Stimulated activated CD4-positive, alpha-beta T cell treated with anti-CD3 and anti-CD28 coated beads, Interleukin-12 subunit alpha, Interleukin-12 subunit beta, amount 100 ng/mL, for 48 hours (primary cell): ENCODE data around the gene GRK5.
"Not testable (repeated sequence)": the region's sequence is repeated elsewhere in the genome, so short reads cannot be mapped to it uniquely, and the experiment has no call there.

Experiments
- DNase-seq, 3 donors: peaks; one replicate each; pipeline ENCODE4 v3.0.0-alpha.2; 2020; ENCODE audit warnings: low read depth in 2 of 3, low spot score in 1 of 3

GRK5 gene

GRCh38 chr10:119272736-119273135 is 65.4 kb downstream of the GRK5 start:
- DNase-seq = no peak

- no peak for DNase-seq
Observed at GRCh38 chr10:119273413-119273812, 66.0 kb downstream of the GRK5 start.

- DNase-seq = no peak
Observed at GRCh38 chr10:119274519-119275045, 67.2 kb downstream of the GRK5 start.

- no peak for DNase-seq
Observed at GRCh38 chr10:119275085-119275484, 67.7 kb downstream of the GRK5 start.

GRCh38 chr10:119276194-119276593 is 68.8 kb downstream of the GRK5 start:
- DNase-seq = not testable (repeated sequence)

- no peak for DNase-seq
Observed at GRCh38 chr10:119278126-119278709, 70.8 kb downstream of the GRK5 start.

- DNase-seq = no peak
Observed at GRCh38 chr10:119279441-119279840, 72.1 kb downstream of the GRK5 start.

- DNase-seq = no peak
Observed at GRCh38 chr10:119281581-119282071, 74.3 kb downstream of the GRK5 start.

- no peak for DNase-seq
Observed at GRCh38 chr10:119282446-119282845, 75.1 kb downstream of the GRK5 start.

- no peak for DNase-seq
Observed at GRCh38 chr10:119283387-119283786, 76.0 kb downstream of the GRK5 start.

- no peak for DNase-seq
Observed at GRCh38 chr10:119283818-119284217, 76.4 kb downstream of the GRK5 start.

- no peak for DNase-seq
Observed at GRCh38 chr10:119284679-119285096, 77.3 kb downstream of the GRK5 start.

- no peak for DNase-seq
Observed at GRCh38 chr10:119285495-119286267, 78.3 kb downstream of the GRK5 start.

- DNase-seq = no peak
Observed at GRCh38 chr10:119286516-119286915, 79.1 kb downstream of the GRK5 start.

GRCh38 chr10:119286983-119287633 is 79.7 kb downstream of the GRK5 start:
- no peak for DNase-seq

- no peak for DNase-seq
Observed at GRCh38 chr10:119288574-119289001, 81.2 kb downstream of the GRK5 start.

GRCh38 chr10:119289227-119289920 is 82.0 kb downstream of the GRK5 start:
- no peak for DNase-seq

GRCh38 chr10:119290301-119291048 is 83.1 kb downstream of the GRK5 start:
- DNase-seq = no peak

- DNase-seq = no peak
Observed at GRCh38 chr10:119291223-119291900, 84.0 kb downstream of the GRK5 start.
